Endodermal cell (in vitro differentiated cells): ENCODE measurements around the gene ELMO1. TPM values are rescaled to one million over a fixed set of nuclear protein-coding genes. Genes with fewer than 3 reads are reported as not detected.
A peak's percentile ranks its signal among the peaks of the same experiment; 100 is the strongest.

ENCODE experiments used
- DNase-seq: peaks from one replicate; pipeline ENCODE4 v3.0.0-alpha.2; 2017
- H3K27ac ChIP-seq: 2 replicates; pipeline ENCODE4 v1.5.1; 2013; ENCODE audit warnings: mild to moderate bottlenecking, low read depth, low read length, moderate library complexity
- H3K27me3 ChIP-seq: 2 replicates; pipeline ENCODE4 v1.6.1; 2013; ENCODE audit warnings: mild to moderate bottlenecking, low read length, moderate library complexity; ENCODE audit not compliant: insufficient read depth, control insufficient read depth, poor library complexity, severe bottlenecking
- H3K36me3 ChIP-seq: 2 replicates; pipeline ENCODE4 v1.7.0; 2013; ENCODE audit warnings: mild to moderate bottlenecking, low read length, moderate library complexity; ENCODE audit not compliant: control insufficient read depth, insufficient read depth
- H3K4me1 ChIP-seq: one replicate; pipeline ENCODE4 v1.7.0; 2013; ENCODE audit warnings: low read length; ENCODE audit not compliant: control insufficient read depth, insufficient read depth
- H3K4me3 ChIP-seq: 2 replicates; pipeline ENCODE4 v1.5.1; 2013; ENCODE audit warnings: mild to moderate bottlenecking, low read length, moderate library complexity
- H3K9ac ChIP-seq: 2 replicates; pipeline ENCODE4 v1.6.1; 2013; ENCODE audit warnings: mild to moderate bottlenecking, low read length, moderate library complexity; ENCODE audit not compliant: poor library complexity, severe bottlenecking; ENCODE audit errors: extremely low read depth
- H3K9me3 ChIP-seq: 2 replicates; pipeline ENCODE4 v1.6.1; 2013; ENCODE audit warnings: mild to moderate bottlenecking, low read length, moderate library complexity; ENCODE audit not compliant: control insufficient read depth
- H3K27ac Mint-ChIP-seq: 2 replicates; pipeline ENCODE4 v1.8.0; 2020; ENCODE audit warnings: mixed read lengths
- H3K27me3 Mint-ChIP-seq: 2 replicates; pipeline ENCODE4 v1.8.0; 2021; ENCODE audit warnings: mild to moderate bottlenecking, mixed read lengths; ENCODE audit not compliant: insufficient read depth
- H3K36me3 Mint-ChIP-seq: 2 replicates; pipeline ENCODE4 v1.8.0; 2020; ENCODE audit warnings: low read depth, mixed read lengths
- H3K4me1 Mint-ChIP-seq: 2 replicates; pipeline ENCODE4 v1.8.0; 2020; ENCODE audit warnings: mixed read lengths
- H3K4me3 Mint-ChIP-seq: 2 replicates; pipeline ENCODE4 v1.8.0; 2020; ENCODE audit warnings: mild to moderate bottlenecking, moderate library complexity, mixed read lengths
- H3K9me3 Mint-ChIP-seq: 2 replicates; pipeline ENCODE4 v1.8.0; 2020; ENCODE audit warnings: mild to moderate bottlenecking, mixed read lengths
- CTCF ChIP-seq: fragments of 200-600 bp; sonication (generic); conservative IDR thresholded peaks from 2 replicates; pipeline ENCODE4 v1.5.0; 2021; ENCODE audit warnings: antibody characterized with exemption, mild to moderate bottlenecking
- WGBS, 2 experiments: methylation state at CpG; one replicate each; pipeline versions ENCODE4 v1.1.5 to v1.1.7; 2013; ENCODE audit warnings: missing lambda C conversion rate in 2 of 2, mixed read lengths in 1 of 2; ENCODE audit not compliant: insufficient coverage in 1 of 2, insufficient read length in 1 of 2; 5-methylcytosine and 5-hydroxymethylcytosine counted together
- total RNA-seq, 2 donors: library from RNA; stranded (reverse); fragmentation: NEBNext Ultra II Directional in 1 of 2; extraction: Animal tissue kit (Norgen Biotek cat#: 25700) in 1 of 2; gene quantifications; 2 replicates in 1 of 2; 3 replicates in 1 of 2; pipeline ENCODE4 v1.2.1, GENCODE V29; 2021

Gene ELMO1
- total RNA-seq, 2 donors from 2014 or later = 120 to 131 TPM

DNA sequence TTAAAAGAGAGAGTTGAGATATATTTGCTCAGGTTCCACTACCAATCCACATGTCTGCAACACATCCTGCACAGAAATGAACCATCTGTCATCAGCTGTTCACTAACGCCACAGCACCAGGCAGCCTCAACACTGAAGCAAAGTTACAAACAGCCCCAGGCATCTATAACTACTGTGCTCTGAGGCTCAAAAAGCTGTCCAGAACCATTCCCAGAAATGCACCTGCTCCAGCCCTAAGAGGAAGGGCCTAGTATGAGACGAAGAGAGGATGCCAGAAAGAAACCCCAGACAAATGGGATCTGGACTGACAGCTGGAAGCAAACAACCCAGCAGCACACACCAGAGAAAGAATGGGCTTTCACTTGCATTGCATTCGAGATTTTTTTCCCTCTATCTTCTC is 159.3 kb downstream of the ELMO1 start:
- Histone ChIP-seq H3K9ac (no peak overlapping the region), H3K4me3 (no peak overlapping the region), H3K27me3 (no peaks in the 10 kb centered on the region), H3K36me3 (peaks cover 6% of the 10 kb centered on the region), H3K27ac (peak overlapping the region; percentile 3), H3K9me3 (peaks cover 6% of the 10 kb centered on the region), H3K4me1 (peaks cover 12% of the 10 kb centered on the region)
- H3K27ac Mint-ChIP-seq = no peak overlapping the region
- no peak for DNase-seq
- TF ChIP-seq CTCF = no peak
- peaks cover 19% of the 10 kb centered on the region for H3K9me3 Mint-ChIP-seq
- peaks cover 21% of the 10 kb centered on the region for H3K36me3 Mint-ChIP-seq
- peaks cover 22% of the 10 kb centered on the region for H3K4me1 Mint-ChIP-seq
- 80 to 92% methylated on average over 1 to 3 of the region's 3 CpGs for WGBS, 2 experiments
- no peak overlapping the region for H3K4me3 Mint-ChIP-seq
- no peaks in the 10 kb centered on the region for H3K27me3 Mint-ChIP-seq

DNA sequence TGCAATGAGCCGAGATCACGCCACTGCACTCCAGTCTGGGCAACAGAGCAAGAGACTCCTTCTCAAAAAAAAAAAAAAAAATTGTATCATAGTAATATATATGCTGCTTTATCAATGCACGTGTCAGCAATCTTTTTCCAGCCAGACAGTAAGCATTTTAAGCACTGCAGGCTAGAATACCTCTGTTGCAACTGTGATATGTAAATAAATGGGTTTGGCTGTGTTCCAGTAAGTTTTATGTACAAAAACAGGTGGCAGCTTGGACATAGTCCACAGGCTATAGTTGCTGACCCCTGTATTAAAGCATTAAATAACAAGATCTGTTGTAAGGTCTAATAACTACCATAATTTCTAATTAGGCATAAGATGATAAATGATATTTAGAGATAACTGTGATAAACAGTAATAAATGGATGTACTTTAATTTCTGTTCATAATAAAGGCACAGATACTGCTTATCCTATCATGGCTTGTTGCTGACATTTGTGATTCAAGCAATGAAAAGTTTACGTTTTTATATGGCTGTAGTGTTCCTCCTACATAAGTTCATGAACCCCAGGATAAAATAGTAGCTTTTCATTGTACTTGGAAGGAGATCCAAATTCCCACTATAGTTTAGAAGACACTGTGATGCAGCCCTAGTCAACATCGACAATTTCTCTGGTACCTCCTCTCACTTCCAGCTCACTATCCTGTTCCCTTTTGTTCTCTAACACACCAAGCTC is 161.4 kb downstream of the ELMO1 start:
- no peak for DNase-seq
- Histone ChIP-seq H3K9ac (no peak overlapping the region), H3K36me3 (no peaks in the 10 kb centered on the region), H3K27me3 (no peaks in the 10 kb centered on the region), H3K4me3 (no peak overlapping the region), H3K27ac (no peak overlapping the region), H3K4me1 (peaks cover 18% of the 10 kb centered on the region), H3K9me3 (no peaks in the 10 kb centered on the region)
- H3K27me3 Mint-ChIP-seq = no peaks in the 10 kb centered on the region
- WGBS, 2 experiments = 86 to 96% methylated on average over 1 to 5 of the region's 5 CpGs
- no peak for TF ChIP-seq CTCF
- H3K27ac Mint-ChIP-seq = peak overlapping the region; percentile 75
- H3K36me3 Mint-ChIP-seq = peaks cover 15% of the 10 kb centered on the region
- H3K4me1 Mint-ChIP-seq = peaks cover 29% of the 10 kb centered on the region
- peaks cover 13% of the 10 kb centered on the region for H3K9me3 Mint-ChIP-seq
- no peak overlapping the region for H3K4me3 Mint-ChIP-seq

DNA sequence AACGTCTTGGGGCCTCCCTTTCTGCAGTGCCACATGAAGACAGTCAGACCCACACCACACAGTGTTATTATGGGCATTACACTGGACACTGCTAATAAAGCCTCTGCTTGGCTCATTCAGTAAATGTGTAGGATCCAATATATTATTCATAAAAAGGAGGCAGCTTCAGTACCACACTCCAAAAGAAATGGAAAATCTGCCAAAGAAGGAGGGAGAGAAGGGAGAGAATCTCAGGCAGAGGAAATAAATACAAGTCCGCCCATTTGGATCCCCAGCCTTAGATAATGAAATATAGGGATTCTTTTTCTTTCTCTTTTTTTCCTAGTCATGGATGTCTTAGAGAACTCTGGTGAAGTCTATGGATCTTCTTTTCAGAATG is 162.2 kb downstream of the ELMO1 start:
- no peak overlapping the region for H3K9ac ChIP-seq
- H3K4me3 ChIP-seq = no peak overlapping the region
- Mint-ChIP-seq H3K36me3 (peaks cover 14% of the 10 kb centered on the region), H3K4me1 (peaks cover 29% of the 10 kb centered on the region), H3K27ac (no peak overlapping the region), H3K9me3 (peaks cover 9% of the 10 kb centered on the region), H3K27me3 (no peaks in the 10 kb centered on the region), H3K4me3 (no peak overlapping the region)
- 78 to 89% methylated on average over 1 to 2 of the region's 2 CpGs for WGBS, 2 experiments
- H3K9me3 ChIP-seq = no peaks in the 10 kb centered on the region
- TF ChIP-seq CTCF = no peak
- no peaks in the 10 kb centered on the region for H3K27me3 ChIP-seq
- no peak for DNase-seq
- no peaks in the 10 kb centered on the region for H3K36me3 ChIP-seq
- peaks cover 18% of the 10 kb centered on the region for H3K4me1 ChIP-seq
- H3K27ac ChIP-seq = no peak overlapping the region
